GDM1 (cell line): ENCODE results near the gene MPC1.
"Not testable (repeated sequence)": the region's sequence is repeated elsewhere in the genome, so short reads cannot be mapped to it uniquely, and the experiment has no call there.

Experiments
- DNase-seq: peaks from one replicate; lab custom pipeline; 2025; lab: John Stamatoyannopoulos, UW

MPC1 gene

DNA sequence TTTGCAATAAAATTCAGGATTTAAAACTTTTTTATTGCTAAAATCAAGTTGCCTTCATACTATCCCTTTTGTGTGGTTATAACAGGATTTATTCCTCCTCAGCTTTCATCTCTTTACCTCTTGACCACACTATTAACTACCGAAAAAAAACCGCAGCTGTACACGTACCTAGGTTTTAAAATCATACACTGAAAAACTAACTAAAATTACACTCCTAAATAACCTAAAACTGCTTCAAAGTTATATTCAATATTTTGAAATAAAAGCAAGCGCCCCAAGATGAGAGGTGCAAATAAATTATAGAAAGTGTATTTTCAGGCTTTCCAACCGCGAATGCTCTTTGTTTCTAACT lies 1.4 kb downstream of the MPC1 start:
- no peak for DNase-seq

GRCh38 chr6:166379800-166380199 lies 2.9 kb downstream of the MPC1 start:
- DNase-seq: no peak

DNA sequence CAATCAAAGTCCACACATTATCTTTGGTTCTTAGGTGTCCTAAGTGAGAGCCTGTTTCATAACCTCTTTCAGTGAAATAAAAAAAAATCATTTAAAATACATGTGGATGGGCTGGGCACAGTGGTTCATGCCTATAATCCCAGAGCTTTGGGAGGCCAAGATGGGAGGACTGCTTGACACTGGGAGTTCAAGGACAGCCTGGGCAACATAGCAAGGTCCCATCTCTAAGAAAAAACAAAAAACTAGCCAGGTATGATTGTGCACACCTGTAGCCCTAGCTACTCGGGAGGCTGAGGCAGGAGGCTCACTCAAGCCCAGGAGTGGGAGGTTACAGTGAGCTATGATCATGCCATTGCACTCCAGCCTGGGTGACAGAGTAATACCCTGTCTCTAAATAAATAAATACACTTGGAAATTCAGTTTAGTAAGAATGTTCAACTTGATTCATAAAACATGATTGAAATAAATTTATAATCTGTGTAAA lies 3.6 kb downstream of the MPC1 start:
- no peak for DNase-seq

GRCh38 chr6:166377721-166378120 lies 5.0 kb downstream of the MPC1 start:
- no peak for DNase-seq

DNA sequence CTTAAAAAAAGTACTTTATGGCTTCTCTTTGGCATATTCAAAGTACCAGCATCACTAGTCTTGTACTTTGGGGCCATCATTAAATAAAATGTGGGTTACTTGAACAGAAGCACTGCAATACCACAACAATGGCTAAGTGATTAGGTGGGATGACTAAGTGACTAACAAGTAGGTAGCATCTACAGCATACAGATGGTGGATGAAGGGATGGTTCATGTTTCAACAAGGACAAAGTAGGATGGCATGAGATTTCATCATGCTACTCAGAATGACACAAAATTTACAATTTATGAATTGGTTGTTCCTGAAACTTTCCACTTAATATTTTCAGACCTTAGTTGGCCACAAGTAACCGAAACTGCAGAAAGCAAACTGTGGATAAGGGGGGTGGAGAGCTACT lies 7.7 kb downstream of the MPC1 start:
- no peak for DNase-seq

DNA sequence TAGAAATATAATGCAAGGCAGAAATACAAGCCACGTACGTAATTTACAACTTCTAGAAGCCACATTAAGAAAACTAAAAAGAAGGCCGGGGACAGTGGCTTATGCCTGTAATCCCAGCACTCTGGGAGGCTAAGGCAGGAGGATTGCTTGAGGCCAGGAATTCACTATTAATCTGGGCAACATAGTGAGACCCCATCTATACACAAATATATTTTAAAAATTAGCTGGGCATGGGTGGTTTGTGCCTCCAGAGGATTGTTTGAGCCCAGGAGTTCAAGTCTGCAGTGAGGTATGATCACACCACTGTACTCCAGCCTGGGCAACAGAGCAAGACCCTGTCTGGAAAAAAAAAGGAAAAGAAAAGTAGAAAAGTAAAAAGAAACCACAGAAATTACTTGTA lies 12.3 kb downstream of the MPC1 start:
- DNase-seq: no peak

- DNase-seq: no peak
These were observed 13.0 kb downstream of the MPC1 start for GRCh38 chr6:166369782-166370181.

DNA sequence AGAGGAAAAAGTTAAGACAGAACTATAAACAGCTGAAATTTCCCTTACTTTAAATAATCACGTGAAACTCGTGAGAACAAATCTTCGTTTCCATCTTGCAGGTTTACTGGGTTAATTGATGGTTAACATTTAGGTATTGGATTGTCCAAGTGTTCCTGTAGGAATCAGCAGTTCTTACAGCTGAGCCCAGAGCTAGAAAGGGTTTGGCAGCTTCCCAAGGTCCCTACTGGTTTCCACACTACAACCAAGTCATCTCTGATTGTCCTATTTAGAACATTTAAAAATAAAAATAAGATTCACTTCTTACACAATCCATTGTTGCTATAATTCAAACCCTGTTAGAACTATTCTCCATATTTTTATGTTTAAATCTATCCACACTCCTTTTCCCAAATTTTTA lies 15.8 kb downstream of the MPC1 start:
- no peak for DNase-seq

DNA sequence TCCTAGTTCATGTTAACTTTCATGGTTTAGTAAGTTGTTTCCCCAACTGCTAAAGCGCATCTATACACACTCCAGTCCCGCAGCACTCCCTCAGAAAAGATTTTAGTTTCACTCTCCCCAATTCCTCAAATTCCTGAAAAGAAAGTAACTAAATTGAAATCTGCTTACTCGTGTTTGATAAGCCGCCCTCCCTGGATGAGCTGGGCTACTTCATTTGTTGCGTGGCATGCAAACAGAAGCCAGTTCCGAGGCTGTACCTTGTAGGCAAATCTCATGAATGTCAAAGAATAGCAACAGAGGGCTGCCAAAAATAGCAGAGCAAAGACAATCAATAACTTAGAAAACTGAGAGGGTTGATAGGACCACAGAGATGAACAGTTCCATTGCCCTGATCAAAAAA lies 16.9 kb downstream of the MPC1 start:
- DNase-seq: no peak

DNA sequence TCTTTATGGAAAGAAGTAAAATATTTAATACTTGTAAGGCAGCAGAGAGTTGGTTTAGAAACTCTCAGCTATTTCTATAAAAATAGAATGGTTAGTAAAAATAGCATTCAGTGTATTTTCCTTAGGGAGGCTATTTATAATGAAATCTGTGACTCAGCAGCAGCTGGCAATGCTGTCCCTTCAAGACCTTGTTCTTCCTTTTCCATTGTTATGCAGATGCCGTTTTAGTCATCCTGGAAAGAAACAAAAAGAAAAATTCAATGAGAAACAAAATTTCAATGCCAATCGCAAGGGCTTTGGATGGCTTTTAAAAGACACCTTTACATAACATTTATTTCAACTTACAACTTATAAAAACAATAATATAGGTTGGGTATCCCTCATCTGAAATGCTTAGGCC lies 17.5 kb downstream of the MPC1 start:
- DNase-seq: no peak

GRCh38 chr6:166364456-166364855 lies 18.3 kb downstream of the MPC1 start:
- no peak for DNase-seq

GRCh38 chr6:166362427-166362826 lies 20.3 kb downstream of the MPC1 start:
- DNase-seq: not testable (repeated sequence)

DNA sequence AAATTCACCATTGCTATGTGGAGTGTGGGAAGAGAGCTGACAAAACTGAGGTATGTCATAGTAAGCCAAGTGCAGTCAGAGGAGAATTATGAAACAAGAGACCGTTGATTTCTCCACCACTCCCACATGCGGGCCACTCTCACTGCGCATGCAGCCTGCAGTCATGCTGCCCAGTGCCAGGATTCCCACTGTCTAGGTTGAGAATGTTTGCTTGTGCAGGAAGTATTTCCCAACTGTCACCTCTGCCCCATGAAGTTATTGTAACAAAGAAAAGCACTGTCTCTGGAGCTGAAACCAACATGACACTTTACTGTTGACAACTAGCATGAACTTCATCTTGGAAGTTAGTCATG lies 21.7 kb downstream of the MPC1 start:
- DNase-seq: no peak

DNA sequence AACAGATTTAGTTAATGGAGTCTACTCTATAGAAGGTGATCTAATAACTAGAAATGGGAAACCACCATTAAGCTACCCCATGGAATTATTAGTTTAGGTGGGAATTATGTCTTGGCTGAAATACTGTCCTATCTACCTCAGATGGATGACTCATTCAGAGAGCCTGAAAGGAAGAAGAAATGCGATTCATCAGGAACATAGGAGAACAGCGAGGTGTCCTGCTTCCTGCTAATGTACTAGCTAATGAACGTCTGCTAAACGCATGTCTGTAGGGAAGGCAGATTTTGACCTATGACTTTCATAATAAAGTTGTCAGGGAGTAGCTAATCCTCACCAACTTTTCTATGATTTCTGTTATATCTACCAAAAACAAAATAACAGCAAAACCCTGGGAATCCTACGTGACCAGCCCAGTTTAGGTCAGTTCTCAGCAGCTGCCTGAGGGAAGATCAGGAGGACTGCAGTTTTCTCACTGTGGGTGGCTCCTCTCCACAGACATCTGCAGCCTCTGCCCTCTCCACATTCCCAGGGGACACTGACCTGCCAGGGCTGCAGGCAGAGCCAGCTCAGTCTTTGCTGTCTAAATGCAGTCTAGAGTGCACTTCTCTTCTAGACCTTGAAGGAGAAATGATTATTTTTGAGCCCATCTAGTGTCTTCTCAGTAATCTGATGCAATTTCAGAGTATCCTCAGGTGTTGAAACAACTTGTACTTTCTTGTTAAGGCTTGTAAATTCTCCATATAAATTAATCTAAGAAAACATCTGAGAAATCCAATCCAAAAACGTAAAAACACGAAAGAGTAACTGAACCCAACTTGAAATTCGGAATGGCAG lies 22.3 kb downstream of the MPC1 start:
- no peak for DNase-seq

- no peak for DNase-seq
These were observed 27.2 kb downstream of the MPC1 start for GRCh38 chr6:166355552-166355951.

DNA sequence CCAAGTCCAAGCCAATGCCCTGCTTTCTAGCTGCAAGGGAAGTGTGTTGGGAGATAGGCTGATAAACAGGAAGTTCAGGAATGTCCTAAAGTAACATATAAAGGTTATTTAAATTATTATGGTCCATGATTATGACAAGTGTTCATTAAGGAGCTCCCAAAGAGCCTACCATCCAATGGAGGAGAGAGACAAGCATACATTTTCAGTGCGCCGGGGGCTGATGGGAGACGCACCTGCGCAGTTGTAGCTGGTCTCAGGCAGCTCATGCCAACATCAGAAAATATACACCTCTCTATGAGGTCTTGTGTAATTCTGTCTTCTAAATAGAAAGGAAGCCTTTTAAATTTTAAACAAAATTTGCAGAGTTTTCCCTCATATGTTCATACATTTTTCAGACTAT lies 27.8 kb downstream of the MPC1 start:
- no peak for DNase-seq

DNA sequence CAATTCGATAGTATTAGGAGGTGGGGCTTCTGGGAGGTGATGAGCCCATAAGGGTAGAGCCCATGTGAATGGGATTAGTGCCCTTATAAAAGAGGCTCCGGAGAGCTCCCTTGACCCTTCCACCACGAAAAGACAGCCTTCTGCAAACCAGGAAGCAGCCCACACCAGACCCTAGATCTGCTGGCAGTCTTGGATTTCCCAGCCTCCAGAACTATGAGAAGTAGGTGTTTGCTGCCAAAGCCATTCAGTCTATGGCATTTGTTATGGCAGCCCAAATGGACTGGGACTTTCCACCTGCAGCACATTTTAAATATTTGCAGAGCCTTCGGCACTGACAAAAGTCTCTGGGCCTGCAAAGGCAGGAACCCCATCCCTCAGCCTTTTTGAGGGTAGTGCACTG lies 28.6 kb downstream of the MPC1 start:
- no peak for DNase-seq

- no peak for DNase-seq
These were observed 29.2 kb downstream of the MPC1 start for GRCh38 chr6:166353507-166353906.

GRCh38 chr6:166352923-166353322 lies 29.8 kb downstream of the MPC1 start:
- DNase-seq: no peak

- DNase-seq: no peak
These were observed 30.9 kb downstream of the MPC1 start for GRCh38 chr6:166351715-166352285.

DNA sequence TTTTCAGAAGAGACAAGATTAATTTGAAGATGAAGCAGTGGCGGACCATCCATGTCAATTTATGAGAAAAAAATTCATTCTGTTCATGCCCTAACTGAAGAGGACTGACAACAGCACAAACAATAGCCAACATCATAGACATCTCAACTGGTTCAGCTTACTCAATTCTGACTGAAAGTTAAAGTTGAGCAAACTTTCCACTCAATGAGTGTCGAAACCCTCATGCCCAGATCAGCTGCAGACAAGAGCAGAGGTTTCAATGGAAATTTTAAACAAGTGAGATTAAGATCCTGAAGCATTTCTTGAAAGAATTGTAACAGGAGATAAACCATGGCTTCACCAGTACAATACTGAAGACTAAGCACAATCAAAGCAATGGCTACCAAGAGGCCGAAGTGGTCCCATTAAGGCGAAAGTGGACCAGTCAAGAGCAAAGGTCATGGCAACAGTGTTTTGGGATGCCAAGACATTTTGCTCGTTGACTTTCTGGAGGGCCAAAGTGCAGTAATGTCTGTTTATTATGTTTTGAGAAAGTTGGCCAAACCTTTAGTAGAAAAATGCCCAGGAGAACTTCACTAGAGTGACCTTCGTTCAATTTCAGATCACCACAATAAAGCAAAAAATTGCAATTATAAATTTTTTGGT lies 34.3 kb downstream of the MPC1 start:
- DNase-seq: no peak

DNA sequence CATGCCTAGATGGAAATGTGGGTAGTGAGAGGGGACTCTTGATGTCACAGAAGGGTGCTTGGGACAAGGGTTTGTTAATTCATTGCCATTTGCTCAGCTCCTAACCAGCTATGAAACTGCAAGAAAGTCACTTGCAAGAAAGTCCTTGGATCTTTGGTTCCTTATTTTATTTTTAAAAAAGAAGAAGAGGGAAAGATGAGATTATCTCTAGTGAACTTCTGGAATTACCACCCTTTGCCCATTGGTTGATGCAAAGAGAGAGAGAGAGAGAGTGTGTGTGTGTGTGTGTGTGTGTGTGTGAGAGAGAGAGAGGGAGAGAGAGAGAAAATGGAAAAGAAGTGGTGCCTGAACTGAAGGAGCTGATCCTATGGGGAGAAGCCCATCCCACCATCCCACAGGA lies 35.8 kb downstream of the MPC1 start:
- peak; percentile 7 for DNase-seq

GRCh38 chr6:166346449-166346848 lies 36.3 kb downstream of the MPC1 start:
- DNase-seq: no peak
